ENCODE measurements around the gene AGAP2. TPM values are rescaled to one million over a fixed set of nuclear protein-coding genes. Genes with fewer than 3 reads are reported as not detected.
"Not testable (repeated sequence)": the region's sequence is repeated elsewhere in the genome, so short reads cannot be mapped to it uniquely, and the experiment has no call there.

AGAP2 gene
- total RNA-seq, 1 experiment from 2014 or later = 2.0 TPM

DNA sequence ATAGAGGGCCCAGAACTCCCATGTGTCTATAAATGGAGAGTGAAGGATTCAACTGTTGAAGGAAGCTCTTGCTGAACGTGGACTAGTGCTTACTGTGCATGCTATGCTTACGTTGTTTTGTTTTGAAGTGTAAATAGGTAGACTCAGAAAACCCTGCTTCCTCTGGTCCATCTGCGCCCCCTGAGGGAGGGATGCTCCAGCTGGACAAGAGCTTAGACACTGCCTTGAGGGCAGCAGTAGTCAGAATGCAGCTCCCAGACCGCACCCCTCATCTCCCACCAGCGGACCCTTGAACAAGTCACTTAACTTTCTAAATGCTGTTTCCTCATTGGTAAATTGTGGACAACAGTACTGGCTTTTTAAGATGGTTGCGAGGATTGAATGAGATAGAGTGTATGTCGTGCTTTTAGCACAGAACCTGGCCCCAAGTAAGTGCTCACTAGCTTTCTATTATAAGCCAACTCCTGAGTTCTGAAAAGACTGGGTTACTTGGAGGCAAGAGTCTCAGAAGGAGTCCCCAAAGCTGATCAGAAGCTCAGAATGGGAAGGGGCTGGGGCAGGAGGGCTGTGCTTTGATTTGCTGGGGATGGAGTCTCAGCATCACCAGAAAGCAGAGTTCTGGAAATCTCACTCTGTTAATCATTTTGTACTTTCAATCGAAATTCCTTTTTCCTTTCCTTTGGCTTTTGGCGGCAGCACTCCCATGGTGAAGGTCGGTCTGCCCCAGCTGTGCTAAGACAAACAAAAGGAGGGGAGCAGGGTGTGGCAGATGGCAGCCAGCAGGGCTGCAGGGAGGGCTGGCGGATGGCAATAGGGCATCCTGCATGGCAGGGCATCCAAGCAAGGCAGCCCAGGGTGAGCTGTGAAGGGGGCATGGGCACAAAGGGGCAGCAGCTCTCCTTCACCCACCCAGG, 15.6 kb downstream of the AGAP2 start:
- peaks cover 54% of the 10 kb centered on the region for H3K27me3 Mint-ChIP-seq (ENCODE audit: low read depth)
- POLR2A ChIA-PET = interaction anchor here (0.8 kb wide), 1 partner anchor 13 kb away, joined by 3 read pairs; no protein-coding TSS in a partner anchor
- no peak overlapping the region for H3K4me3 Mint-ChIP-seq
- CTCF ChIA-PET = interaction anchor here (0.6 to 5.8 kb wide), 6 partner anchors 13 to 139 kb away, joined by 3 to 146 read pairs (median 4); partner anchors contain the start of genes AGAP2, B4GALNT1 and OS9
- H3K36me3 Mint-ChIP-seq = peaks cover 14% of the 10 kb centered on the region
- TF ChIP-seq MYBL2 (CRISPR knock-in tag; IDR thresholded peaks at IDR 0.05) (no peak), ZNF512 (CRISPR knock-in tag; IDR thresholded peaks at IDR 0.05; ENCODE audit: borderline replicate concordance) (no peak), RELA (CRISPR knock-in tag; IDR thresholded peaks at IDR 0.05; ENCODE audit: borderline replicate concordance) (no peak), GABPB1 (CRISPR knock-in tag; IDR thresholded peaks at IDR 0.05) (no peak), IRF2 (CRISPR knock-in tag; IDR thresholded peaks at IDR 0.05; ENCODE audit: borderline replicate concordance, low read depth) (no peak), NFE2L1 (CRISPR knock-in tag; IDR thresholded peaks at IDR 0.05) (no peak), SOX15 (CRISPR knock-in tag; IDR thresholded peaks at IDR 0.05) (no peak), NFATC4 (CRISPR knock-in tag; IDR thresholded peaks at IDR 0.05) (no peak), MLX (CRISPR knock-in tag; IDR thresholded peaks at IDR 0.05) (no peak)
- TF ChIP-seq, protein P1, sequence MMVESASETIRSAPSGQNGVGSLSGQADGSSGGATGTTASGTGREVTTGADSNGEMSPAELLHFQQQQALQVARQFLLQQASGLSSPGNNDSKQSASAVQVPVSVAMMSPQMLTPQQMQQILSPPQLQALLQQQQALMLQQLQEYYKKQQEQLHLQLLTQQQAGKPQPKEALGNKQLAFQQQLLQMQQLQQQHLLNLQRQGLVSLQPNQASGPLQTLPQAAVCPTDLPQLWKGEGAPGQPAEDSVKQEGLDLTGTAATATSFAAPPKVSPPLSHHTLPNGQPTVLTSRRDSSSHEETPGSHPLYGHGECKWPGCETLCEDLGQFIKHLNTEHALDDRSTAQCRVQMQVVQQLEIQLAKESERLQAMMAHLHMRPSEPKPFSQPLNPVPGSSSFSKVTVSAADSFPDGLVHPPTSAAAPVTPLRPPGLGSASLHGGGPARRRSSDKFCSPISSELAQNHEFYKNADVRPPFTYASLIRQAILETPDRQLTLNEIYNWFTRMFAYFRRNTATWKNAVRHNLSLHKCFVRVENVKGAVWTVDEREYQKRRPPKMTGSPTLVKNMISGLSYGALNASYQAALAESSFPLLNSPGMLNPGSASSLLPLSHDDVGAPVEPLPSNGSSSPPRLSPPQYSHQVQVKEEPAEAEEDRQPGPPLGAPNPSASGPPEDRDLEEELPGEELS (CRISPR knock-in tag; IDR thresholded peaks at IDR 0.05) = no peak
- TF ChIP-seq, protein P2, sequence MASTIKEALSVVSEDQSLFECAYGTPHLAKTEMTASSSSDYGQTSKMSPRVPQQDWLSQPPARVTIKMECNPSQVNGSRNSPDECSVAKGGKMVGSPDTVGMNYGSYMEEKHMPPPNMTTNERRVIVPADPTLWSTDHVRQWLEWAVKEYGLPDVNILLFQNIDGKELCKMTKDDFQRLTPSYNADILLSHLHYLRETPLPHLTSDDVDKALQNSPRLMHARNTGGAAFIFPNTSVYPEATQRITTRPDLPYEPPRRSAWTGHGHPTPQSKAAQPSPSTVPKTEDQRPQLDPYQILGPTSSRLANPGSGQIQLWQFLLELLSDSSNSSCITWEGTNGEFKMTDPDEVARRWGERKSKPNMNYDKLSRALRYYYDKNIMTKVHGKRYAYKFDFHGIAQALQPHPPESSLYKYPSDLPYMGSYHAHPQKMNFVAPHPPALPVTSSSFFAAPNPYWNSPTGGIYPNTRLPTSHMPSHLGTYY (CRISPR knock-in tag; IDR thresholded peaks at IDR 0.05) = no peak
- DNase-seq (ENCODE audit: low spot score) = no peak
- peaks cover 15% of the 10 kb centered on the region for H3K4me1 Mint-ChIP-seq
- ATAC-seq = no peak
- no peaks in the 10 kb centered on the region for H3K9me3 Mint-ChIP-seq
- H3K27ac Mint-ChIP-seq = no peak overlapping the region

DNA sequence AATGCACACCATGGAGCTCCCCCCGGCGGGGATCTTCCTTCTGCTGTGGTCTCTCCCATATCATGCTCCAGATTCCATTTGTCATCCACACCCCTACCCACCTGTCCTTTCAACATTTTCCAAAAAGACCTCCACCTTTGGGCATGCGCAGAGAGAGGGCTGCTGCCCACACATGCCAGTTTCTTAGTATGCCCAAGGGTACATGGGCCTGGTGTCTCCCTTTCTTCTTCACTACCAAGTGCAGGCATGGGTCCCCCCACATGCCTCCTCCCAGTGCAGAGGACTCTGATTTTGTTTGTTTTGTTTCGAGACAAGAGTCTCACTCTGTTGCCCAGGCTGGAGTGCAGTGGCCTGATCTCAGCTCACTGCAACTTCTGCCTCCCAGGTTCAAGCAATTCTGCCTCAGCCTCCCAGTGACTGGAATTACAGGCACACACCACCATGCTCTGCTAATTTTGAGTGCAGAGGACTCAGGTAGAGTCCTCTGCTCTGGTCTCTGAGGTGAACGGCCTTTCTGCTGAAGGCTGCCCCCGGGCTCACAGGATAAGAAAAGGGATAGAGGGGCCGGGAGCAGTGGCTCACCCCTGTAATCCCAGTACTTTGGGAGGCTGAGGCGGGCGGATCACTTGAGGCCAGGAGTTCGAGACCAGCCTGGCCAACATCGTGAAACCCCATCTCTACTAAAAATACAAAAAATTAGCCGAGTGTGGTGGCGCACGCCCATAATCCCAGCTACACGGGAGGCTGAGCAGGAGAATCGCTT, 16.5 kb downstream of the AGAP2 start:
- not testable (repeated sequence) for DNase-seq (ENCODE audit: low spot score); H3K4me1 Mint-ChIP-seq; H3K27ac Mint-ChIP-seq; ATAC-seq; H3K9me3 Mint-ChIP-seq; H3K4me3 Mint-ChIP-seq
- ChIA-PET POLR2A (interaction anchor here (0.8 kb wide), 1 partner anchor 14 kb away, joined by 3 read pairs; no protein-coding TSS in a partner anchor), CTCF (interaction anchor here (0.9 to 5.8 kb wide), 5 partner anchors 14 to 139 kb away, joined by 3 to 146 read pairs (median 5); partner anchors contain the start of genes AGAP2 and B4GALNT1)
- Mint-ChIP-seq H3K27me3 (ENCODE audit: low read depth) (peaks cover 44% of the 10 kb centered on the region), H3K36me3 (peaks cover 16% of the 10 kb centered on the region)
